HFF-Myc (cell line): ENCODE results near the gene IL20RB.

Experiments
- DNase-seq: peaks from one replicate; pipeline ENCODE4 v3.0.0-alpha.2; 2011; ENCODE audit warnings: low read depth; ENCODE audit errors: extremely low read depth
- H3K4me3 ChIP-seq: replicated peaks from 2 replicates; pipeline ENCODE4 v1.5.1; 2011; ENCODE audit warnings: low read depth, mild to moderate bottlenecking, control low read depth, low read length
- CTCF ChIP-seq: IDR thresholded peaks from 2 replicates; pipeline ENCODE4 v1.5.1; 2012; ENCODE audit warnings: mild to moderate bottlenecking, low read depth, low read length, control low read depth; ENCODE audit errors: missing control alignments

IL20RB gene

GRCh38 chr3:136932523-136932922 lies 25.3 kb upstream of the IL20RB start:
- no peak for TF ChIP-seq CTCF
- no peak overlapping the region for H3K4me3 ChIP-seq
- no peak for DNase-seq

GRCh38 chr3:136932978-136933772 lies 24.6 kb upstream of the IL20RB start:
- no peak for DNase-seq
- no peak overlapping the region for H3K4me3 ChIP-seq
- TF ChIP-seq CTCF = no peak

- TF ChIP-seq CTCF = no peak
- no peak for DNase-seq
- H3K4me3 ChIP-seq = no peak overlapping the region
Observed at GRCh38 chr3:136937175-136937574, 20.6 kb upstream of the IL20RB start.

- TF ChIP-seq CTCF = no peak
- H3K4me3 ChIP-seq = no peak overlapping the region
- no peak for DNase-seq
Observed at GRCh38 chr3:136937851-136938250, 19.9 kb upstream of the IL20RB start.

GRCh38 chr3:136938334-136938733 lies 19.4 kb upstream of the IL20RB start:
- TF ChIP-seq CTCF = no peak
- H3K4me3 ChIP-seq = no peak overlapping the region
- DNase-seq = no peak

GRCh38 chr3:136939489-136939888 lies 18.3 kb upstream of the IL20RB start:
- TF ChIP-seq CTCF = no peak
- H3K4me3 ChIP-seq = no peak overlapping the region
- no peak for DNase-seq

GRCh38 chr3:136942803-136943202 lies 15.0 kb upstream of the IL20RB start:
- TF ChIP-seq CTCF = no peak
- DNase-seq = no peak
- H3K4me3 ChIP-seq = no peak overlapping the region
